ENCODE measurements around the gene ADAMTS12.

DNA sequence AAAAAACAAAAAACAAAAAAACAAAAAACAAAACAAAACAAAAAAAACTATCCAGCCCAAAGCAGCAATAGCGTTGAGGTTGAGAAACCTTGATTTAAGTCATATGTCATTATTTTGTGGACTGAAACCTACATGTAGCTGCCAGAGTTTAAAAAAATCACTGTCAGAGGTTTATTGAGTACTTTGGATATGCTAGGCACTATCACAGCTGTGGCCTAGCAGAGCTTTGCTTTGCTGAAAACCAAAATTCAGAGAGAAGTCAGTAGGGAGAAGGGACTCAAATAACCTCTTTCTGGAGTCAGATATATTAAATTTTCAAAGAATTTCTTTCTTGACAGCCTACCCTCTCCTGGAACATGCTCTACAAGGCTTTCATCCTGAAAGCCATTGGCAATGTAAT, 299.5 kb downstream of the ADAMTS12 start:
- no peak for TF ChIP-seq CBFB (IDR thresholded peaks at IDR 0.05; ENCODE audit: low read depth)
- TF ChIP-seq RCOR1 (conservative IDR thresholded peaks at IDR 0.05; ENCODE audit: low read depth, low read length), result no peak
- TF ChIP-seq MTA2 (IDR thresholded peaks at IDR 0.05; ENCODE audit: low read depth), result no peak
- TF ChIP-seq KDM1A (IDR thresholded peaks at IDR 0.05; ENCODE audit: borderline replicate concordance), result no peak
- TF ChIP-seq YY1 (IDR thresholded peaks at IDR 0.05; ENCODE audit: low read depth, low read length), result no peak
- TF ChIP-seq, protein P1, sequence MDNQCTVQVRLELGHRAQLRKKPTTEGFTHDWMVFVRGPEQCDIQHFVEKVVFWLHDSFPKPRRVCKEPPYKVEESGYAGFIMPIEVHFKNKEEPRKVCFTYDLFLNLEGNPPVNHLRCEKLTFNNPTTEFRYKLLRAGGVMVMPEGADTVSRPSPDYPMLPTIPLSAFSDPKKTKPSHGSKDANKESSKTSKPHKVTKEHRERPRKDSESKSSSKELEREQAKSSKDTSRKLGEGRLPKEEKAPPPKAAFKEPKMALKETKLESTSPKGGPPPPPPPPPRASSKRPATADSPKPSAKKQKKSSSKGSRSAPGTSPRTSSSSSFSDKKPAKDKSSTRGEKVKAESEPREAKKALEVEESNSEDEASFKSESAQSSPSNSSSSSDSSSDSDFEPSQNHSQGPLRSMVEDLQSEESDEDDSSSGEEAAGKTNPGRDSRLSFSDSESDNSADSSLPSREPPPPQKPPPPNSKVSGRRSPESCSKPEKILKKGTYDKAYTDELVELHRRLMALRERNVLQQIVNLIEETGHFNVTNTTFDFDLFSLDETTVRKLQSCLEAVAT (IDR thresholded peaks at IDR 0.05), result no peak
- TF ChIP-seq LARP7 (IDR thresholded peaks at IDR 0.05), result no peak
- TF ChIP-seq IKZF1 (conservative IDR thresholded peaks at IDR 0.05), result no peak
- TF ChIP-seq, protein P2, sequence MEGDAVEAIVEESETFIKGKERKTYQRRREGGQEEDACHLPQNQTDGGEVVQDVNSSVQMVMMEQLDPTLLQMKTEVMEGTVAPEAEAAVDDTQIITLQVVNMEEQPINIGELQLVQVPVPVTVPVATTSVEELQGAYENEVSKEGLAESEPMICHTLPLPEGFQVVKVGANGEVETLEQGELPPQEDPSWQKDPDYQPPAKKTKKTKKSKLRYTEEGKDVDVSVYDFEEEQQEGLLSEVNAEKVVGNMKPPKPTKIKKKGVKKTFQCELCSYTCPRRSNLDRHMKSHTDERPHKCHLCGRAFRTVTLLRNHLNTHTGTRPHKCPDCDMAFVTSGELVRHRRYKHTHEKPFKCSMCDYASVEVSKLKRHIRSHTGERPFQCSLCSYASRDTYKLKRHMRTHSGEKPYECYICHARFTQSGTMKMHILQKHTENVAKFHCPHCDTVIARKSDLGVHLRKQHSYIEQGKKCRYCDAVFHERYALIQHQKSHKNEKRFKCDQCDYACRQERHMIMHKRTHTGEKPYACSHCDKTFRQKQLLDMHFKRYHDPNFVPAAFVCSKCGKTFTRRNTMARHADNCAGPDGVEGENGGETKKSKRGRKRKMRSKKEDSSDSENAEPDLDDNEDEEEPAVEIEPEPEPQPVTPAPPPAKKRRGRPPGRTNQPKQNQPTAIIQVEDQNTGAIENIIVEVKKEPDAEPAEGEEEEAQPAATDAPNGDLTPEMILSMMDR (IDR thresholded peaks at IDR 0.05 in 2 of 3, conservative IDR thresholded peaks at IDR 0.05 in 1 of 3; ENCODE audit: control insufficient read depth in 2 of 3, extremely low read depth in 1 of 3, insufficient read depth in 1 of 3, low read depth in 3 of 3, low read length in 3 of 3), result no peak
- TF ChIP-seq, protein P3, sequence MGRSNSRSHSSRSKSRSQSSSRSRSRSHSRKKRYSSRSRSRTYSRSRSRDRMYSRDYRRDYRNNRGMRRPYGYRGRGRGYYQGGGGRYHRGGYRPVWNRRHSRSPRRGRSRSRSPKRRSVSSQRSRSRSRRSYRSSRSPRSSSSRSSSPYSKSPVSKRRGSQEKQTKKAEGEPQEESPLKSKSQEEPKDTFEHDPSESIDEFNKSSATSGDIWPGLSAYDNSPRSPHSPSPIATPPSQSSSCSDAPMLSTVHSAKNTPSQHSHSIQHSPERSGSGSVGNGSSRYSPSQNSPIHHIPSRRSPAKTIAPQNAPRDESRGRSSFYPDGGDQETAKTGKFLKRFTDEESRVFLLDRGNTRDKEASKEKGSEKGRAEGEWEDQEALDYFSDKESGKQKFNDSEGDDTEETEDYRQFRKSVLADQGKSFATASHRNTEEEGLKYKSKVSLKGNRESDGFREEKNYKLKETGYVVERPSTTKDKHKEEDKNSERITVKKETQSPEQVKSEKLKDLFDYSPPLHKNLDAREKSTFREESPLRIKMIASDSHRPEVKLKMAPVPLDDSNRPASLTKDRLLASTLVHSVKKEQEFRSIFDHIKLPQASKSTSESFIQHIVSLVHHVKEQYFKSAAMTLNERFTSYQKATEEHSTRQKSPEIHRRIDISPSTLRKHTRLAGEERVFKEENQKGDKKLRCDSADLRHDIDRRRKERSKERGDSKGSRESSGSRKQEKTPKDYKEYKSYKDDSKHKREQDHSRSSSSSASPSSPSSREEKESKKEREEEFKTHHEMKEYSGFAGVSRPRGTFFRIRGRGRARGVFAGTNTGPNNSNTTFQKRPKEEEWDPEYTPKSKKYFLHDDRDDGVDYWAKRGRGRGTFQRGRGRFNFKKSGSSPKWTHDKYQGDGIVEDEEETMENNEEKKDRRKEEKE (IDR thresholded peaks at IDR 0.05), result no peak
- TF ChIP-seq, protein P4, sequence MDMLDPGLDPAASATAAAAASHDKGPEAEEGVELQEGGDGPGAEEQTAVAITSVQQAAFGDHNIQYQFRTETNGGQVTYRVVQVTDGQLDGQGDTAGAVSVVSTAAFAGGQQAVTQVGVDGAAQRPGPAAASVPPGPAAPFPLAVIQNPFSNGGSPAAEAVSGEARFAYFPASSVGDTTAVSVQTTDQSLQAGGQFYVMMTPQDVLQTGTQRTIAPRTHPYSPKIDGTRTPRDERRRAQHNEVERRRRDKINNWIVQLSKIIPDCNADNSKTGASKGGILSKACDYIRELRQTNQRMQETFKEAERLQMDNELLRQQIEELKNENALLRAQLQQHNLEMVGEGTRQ (IDR thresholded peaks at IDR 0.05; ENCODE audit: borderline replicate concordance, low read depth, low read length), result no peak
- TF ChIP-seq, protein P5, sequence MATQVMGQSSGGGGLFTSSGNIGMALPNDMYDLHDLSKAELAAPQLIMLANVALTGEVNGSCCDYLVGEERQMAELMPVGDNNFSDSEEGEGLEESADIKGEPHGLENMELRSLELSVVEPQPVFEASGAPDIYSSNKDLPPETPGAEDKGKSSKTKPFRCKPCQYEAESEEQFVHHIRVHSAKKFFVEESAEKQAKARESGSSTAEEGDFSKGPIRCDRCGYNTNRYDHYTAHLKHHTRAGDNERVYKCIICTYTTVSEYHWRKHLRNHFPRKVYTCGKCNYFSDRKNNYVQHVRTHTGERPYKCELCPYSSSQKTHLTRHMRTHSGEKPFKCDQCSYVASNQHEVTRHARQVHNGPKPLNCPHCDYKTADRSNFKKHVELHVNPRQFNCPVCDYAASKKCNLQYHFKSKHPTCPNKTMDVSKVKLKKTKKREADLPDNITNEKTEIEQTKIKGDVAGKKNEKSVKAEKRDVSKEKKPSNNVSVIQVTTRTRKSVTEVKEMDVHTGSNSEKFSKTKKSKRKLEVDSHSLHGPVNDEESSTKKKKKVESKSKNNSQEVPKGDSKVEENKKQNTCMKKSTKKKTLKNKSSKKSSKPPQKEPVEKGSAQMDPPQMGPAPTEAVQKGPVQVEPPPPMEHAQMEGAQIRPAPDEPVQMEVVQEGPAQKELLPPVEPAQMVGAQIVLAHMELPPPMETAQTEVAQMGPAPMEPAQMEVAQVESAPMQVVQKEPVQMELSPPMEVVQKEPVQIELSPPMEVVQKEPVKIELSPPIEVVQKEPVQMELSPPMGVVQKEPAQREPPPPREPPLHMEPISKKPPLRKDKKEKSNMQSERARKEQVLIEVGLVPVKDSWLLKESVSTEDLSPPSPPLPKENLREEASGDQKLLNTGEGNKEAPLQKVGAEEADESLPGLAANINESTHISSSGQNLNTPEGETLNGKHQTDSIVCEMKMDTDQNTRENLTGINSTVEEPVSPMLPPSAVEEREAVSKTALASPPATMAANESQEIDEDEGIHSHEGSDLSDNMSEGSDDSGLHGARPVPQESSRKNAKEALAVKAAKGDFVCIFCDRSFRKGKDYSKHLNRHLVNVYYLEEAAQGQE (IDR thresholded peaks at IDR 0.05; ENCODE audit: low read depth, low read length), result no peak
- TF ChIP-seq SREBF2 (IDR thresholded peaks at IDR 0.05; ENCODE audit: low read length), result no peak
- no peak for TF ChIP-seq RFX5 (IDR thresholded peaks at IDR 0.05; ENCODE audit: low read depth, low read length)
